Thyroid gland (tissue), 4 donors: ENCODE results near the gene STYK1.

Experiments
- CTCF ChIP-seq, 6 experiments: fragments of 200-600 bp in 3 of 6; fragments of 450-650 bp in 3 of 6; sonication (generic) in 3 of 6; IDR thresholded peaks; one replicate each; pipeline ENCODE4 v1.5.1; 2016 to 2019; ENCODE audit warnings: antibody characterized with exemption in 6 of 6, mild to moderate bottlenecking in 2 of 6, inconsistent platforms in 1 of 6, moderate library complexity in 1 of 6
- POLR2A ChIP-seq, 2 donors: fragments of 450-650 bp; IDR thresholded peaks; one replicate each; pipeline ENCODE4 v1.6.1; 2017; ENCODE audit warnings: antibody characterized with exemption in 2 of 2, mild to moderate bottlenecking in 2 of 2, moderate library complexity in 1 of 2

- TF ChIP-seq CTCF (IDR thresholded peaks at IDR 0.05) (no peak), POLR2A (IDR thresholded peaks at IDR 0.05) (no peak)
Measured at GRCh38 chr12:10601860-10602259, 72.0 kb downstream of the STYK1 start.
